ENCODE results near the gene TNFSF8.

TNFSF8 gene

DNA sequence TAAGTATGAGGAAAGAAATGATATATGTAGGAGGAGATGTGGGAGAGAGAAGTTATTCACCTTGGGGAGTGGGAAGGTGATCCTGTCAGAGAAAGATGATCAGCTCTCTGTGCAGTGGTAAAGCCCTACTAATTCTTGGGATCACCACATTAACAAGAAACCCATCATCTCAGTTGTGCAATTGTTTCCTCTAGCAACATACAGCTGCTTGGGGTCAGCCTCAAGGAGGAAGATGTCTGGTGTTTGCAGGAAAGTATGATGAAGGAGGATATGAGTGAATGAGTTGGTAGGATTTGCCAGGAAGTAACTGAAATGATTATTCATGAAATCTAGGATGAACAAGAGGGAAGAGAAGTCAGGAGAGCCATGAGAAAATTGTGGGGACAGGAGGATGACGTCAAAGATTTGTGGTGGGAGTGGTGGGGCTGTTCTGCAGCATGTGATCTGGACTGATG lies 50.1 kb downstream of the TNFSF8 start:
- peaks cover 6% of the 10 kb centered on the region for H3K36me3 Mint-ChIP-seq
- H3K4me3 Mint-ChIP-seq = no peak overlapping the region
- H3K27ac Mint-ChIP-seq = no peak overlapping the region
- H3K27me3 Mint-ChIP-seq = no peaks in the 10 kb centered on the region
- H3K4me1 Mint-ChIP-seq = peaks cover 26% of the 10 kb centered on the region
- peaks cover 11% of the 10 kb centered on the region for H3K9me3 Mint-ChIP-seq

DNA sequence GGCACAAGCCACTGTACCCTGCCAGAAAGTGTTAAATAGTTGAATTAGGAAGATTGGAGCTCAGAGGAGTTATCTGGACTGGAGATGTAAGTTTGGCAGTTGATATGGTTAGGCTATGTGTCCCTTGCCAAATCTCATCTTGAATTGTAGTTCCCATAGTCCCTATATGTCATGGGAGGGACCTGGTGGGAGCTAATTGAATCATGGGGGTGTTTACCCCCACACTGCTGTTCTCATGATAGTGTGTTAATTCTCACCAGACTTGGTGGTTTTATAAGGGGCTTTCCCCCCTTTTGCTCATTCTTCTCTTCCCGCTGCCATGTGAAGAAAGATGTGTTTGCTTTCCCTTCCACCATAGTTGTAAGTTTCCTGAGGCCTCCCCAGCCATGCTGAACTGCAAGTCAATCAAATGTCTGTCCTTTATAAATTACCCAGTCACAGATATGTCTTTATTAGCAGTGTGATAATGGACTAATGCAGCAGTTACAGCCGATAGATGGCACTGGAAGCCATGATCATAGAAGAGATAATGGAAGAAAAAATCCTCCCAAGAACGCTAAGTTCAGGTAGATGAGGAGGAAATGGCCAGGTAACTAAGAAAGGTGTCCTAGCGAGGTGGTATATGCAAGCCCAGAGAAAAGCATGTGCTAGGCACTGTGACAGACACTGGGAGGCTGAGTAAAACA lies 51.4 kb downstream of the TNFSF8 start:
- H3K27me3 Mint-ChIP-seq = no peaks in the 10 kb centered on the region
- no peak overlapping the region for H3K4me3 Mint-ChIP-seq
- no peak overlapping the region for H3K27ac Mint-ChIP-seq
- H3K36me3 Mint-ChIP-seq = peaks cover 10% of the 10 kb centered on the region
- peaks cover 4% of the 10 kb centered on the region for H3K9me3 Mint-ChIP-seq
- H3K4me1 Mint-ChIP-seq = peaks cover 16% of the 10 kb centered on the region

DNA sequence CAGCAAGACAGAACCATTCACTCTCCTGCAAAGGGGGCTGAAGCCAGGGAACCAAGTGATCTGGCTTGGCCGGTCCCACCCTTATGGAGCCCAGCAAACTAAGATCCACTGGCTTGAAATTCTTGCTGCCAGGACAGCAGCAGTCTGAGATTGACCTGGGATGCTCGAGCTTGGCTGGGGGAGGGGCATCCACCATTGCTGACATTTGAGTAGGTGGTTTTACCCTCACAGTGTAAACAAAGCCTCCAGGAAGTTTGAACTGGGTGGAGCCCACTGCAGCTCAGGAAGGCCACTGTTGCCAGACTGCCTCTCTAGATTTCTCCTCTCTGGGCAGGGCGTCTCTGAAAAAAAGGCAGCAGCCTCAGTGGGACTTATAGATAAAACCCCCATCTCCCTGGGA lies 60.5 kb downstream of the TNFSF8 start:
- Mint-ChIP-seq H3K9me3 (peaks cover 14% of the 10 kb centered on the region), H3K4me1 (peaks cover 35% of the 10 kb centered on the region), H3K27me3 (no peaks in the 10 kb centered on the region), H3K36me3 (peaks cover 20% of the 10 kb centered on the region), H3K27ac (no peak overlapping the region), H3K4me3 (peak overlapping the region; percentile 33)

DNA sequence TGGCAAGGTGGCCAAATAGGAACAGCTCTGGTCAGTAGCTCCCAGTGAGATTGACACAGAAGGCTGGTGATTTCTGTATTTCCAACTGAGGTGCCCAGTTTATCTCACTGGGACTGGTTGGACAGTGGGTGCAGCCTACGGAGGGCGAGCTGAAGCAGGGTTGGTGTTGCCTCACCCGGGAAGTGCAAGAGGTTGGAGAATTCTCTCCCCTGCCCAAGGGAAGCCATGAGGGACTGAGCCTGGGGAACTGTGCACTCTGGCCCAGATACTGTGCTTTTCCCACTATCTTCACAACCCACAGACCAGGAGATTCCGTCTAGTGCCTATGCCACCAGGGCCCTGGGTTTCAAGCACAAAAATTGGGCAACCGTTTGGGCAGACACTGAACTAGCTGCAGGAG lies 61.0 kb downstream of the TNFSF8 start:
- H3K4me1 Mint-ChIP-seq = peaks cover 35% of the 10 kb centered on the region
- H3K27ac Mint-ChIP-seq = no peak overlapping the region
- H3K36me3 Mint-ChIP-seq = peaks cover 22% of the 10 kb centered on the region
- H3K9me3 Mint-ChIP-seq = peaks cover 14% of the 10 kb centered on the region
- no peak overlapping the region for H3K4me3 Mint-ChIP-seq
- H3K27me3 Mint-ChIP-seq = no peaks in the 10 kb centered on the region

DNA sequence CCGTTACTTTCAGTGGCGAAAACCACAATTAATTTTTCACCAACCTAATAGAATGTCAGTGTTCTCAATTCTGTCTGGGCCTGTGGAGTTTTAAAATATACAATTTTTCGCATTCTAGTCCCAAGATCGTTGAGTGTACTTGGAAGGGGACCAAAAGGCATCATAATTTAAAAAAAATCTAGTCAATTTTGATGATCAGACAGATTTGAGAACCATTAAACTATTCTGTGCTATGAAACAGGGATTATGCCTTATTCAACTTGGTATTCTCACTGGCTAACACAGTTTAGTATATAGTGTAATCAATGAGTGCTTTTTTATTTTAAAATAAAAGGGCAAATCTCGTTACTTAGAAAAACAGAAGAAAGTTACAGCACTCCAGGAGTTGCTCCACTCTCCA lies 63.1 kb downstream of the TNFSF8 start:
- H3K4me3 Mint-ChIP-seq = no peak overlapping the region
- H3K27ac Mint-ChIP-seq = no peak overlapping the region
- no peaks in the 10 kb centered on the region for H3K27me3 Mint-ChIP-seq
- peaks cover 15% of the 10 kb centered on the region for H3K36me3 Mint-ChIP-seq
- H3K4me1 Mint-ChIP-seq = peaks cover 30% of the 10 kb centered on the region
- H3K9me3 Mint-ChIP-seq = peaks cover 5% of the 10 kb centered on the region

DNA sequence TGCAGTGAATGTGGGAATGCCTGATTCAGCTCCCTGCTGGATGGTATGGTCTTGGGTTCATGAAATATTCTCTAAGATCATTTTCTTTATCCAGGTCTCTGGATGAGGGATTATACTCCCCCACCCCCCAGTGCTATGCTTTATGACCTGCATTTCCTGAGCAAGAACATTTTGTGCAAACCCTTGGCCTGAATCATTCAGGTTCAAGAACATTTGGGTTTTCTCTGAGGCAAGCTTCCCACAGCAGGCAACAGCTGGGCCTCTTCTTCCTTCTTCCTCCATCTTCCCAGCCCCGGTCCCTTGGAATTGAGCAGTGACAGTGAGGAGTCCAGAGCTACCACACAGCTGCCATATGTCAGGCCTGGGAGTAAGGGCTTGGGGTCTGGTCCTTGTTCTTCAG lies 65.9 kb downstream of the TNFSF8 start:
- Mint-ChIP-seq H3K27me3 (no peaks in the 10 kb centered on the region), H3K9me3 (no peaks in the 10 kb centered on the region), H3K4me3 (no peak overlapping the region), H3K27ac (no peak overlapping the region), H3K36me3 (peaks cover 5% of the 10 kb centered on the region), H3K4me1 (peaks cover 11% of the 10 kb centered on the region)

DNA sequence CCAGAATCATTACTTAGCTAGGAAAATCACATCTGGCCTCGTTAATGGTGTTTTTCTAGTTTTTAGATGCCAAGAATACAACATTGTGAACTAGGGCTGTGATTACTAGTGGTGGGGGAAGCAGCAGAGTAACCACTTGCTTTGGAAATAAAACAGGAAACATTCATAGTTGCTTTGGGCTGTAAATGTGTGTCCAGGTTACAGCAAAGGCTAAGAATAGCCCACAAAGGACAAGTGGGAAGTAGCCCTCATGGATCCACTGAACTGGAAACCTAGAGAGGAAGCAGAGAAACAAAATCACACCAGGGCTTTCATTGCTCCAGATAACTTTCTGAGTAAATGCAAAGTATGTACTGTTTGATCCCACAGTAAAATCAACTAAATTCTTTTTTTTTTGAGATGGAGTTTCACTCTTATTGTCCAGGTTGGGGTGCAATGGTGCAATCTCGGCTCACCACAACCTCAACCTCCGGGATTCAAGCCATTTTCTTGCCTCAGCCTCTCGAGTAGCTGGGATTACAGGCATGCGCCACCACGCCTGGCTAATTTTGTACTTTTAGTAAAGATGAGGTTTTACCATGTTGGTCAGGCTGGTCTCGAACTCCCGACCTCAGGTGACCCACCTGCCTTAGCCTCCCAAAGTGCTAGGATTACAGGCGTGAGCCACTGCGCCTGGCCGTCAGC lies 68.3 kb downstream of the TNFSF8 start:
- Mint-ChIP-seq H3K4me1 (no peaks in the 10 kb centered on the region), H3K9me3 (peaks cover 8% of the 10 kb centered on the region), H3K27me3 (no peaks in the 10 kb centered on the region), H3K27ac (no peak overlapping the region), H3K4me3 (no peak overlapping the region), H3K36me3 (peaks cover 2% of the 10 kb centered on the region)

DNA sequence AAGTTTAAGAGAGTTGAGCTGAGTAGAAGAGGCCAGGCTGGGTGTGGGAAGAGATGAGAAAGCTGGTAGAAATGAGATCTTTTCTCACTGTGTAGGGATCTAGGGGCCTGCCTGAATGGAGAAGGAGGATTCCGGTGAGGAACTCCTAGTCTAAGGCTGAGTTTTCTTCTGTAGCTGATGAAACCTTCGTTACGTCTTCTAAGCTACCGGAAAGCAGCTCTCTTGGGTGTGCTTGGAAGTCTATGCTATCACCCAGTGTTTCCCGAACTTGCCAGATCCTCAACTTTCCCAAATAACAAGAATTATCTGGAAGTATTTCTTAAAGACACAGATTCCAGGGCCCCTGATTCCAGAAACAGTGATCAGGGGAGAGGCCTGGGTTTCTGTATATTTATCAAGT lies 69.1 kb downstream of the TNFSF8 start:
- Mint-ChIP-seq H3K4me3 (no peak overlapping the region), H3K27ac (no peak overlapping the region), H3K36me3 (peaks cover 2% of the 10 kb centered on the region), H3K9me3 (peaks cover 8% of the 10 kb centered on the region), H3K27me3 (no peaks in the 10 kb centered on the region), H3K4me1 (no peaks in the 10 kb centered on the region)

DNA sequence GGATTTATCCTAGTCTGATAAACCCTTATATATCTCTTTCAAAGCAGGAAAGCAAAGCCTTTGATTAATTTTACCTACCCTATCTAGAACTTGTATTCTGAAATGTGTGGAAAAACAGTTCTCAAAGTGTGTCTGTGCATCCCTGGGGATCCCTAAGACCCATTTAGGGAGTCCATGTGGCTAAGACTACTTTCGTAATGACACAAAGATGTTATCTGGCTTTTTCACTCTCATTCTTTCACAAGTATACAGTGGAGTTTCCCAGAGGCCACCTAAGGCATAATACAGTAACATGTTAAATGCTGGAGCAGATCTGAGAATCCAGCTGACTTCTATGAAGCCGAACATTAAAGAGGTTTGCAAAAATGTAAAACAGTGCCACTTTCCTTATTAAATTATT lies 70.2 kb downstream of the TNFSF8 start:
- Mint-ChIP-seq H3K4me3 (no peak overlapping the region), H3K4me1 (no peaks in the 10 kb centered on the region), H3K9me3 (peaks cover 8% of the 10 kb centered on the region), H3K27me3 (no peaks in the 10 kb centered on the region), H3K27ac (no peak overlapping the region), H3K36me3 (peaks cover 2% of the 10 kb centered on the region)

DNA sequence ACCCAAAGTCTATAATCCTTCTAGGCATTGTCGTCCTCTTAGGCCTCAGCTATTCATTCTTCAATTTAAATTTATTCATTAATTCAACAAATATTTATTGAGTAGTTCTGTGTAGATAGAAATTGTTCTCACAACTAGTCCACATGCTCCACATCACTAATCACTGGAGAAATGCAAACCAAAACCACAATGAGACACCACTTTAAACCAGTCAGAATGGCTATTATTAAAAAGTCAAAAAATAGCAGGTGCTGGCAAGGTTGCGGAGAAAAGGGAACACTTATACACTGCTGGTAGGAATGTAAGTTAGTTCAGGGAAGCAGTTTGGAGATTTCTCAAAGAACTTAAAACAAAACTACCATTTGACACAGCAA lies 73.5 kb downstream of the TNFSF8 start:
- no peak overlapping the region for H3K27ac Mint-ChIP-seq
- H3K4me3 Mint-ChIP-seq = no peak overlapping the region
- H3K36me3 Mint-ChIP-seq = no peaks in the 10 kb centered on the region
- peaks cover 8% of the 10 kb centered on the region for H3K9me3 Mint-ChIP-seq
- peaks cover 4% of the 10 kb centered on the region for H3K4me1 Mint-ChIP-seq
- H3K27me3 Mint-ChIP-seq = no peaks in the 10 kb centered on the region

DNA sequence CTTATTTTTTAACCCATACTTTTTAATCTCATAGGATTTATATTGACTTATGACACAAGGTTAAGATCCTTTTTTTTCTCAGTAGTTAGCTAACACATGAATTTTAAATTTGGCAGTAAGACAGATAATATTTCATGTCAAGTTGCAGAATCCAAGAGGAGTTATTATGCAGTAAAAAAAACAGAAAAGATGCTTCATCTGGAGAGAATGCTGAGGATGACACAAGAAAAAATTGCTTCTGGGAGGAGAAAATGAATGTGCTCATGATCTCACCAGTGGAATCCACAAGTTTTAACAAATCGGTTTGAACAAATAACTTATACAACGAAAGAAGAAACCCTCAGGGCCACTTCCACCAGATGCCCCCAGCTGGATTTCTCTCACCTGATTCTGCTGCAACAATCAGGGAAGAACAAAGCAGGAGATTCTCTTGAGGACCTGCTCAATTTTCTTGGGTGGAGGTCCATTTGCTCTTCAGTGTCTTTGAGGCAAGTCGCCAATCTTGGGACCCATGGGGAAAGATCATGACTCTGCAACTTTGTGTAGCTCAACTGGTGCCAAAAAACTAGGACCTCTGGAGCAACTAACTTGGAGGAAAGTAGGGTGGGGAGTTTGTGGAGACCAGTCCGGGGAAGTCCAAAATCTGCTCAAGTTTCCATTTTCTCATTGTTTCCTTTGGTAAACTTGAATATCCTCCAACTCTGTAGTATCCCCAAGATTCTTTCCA lies 74.0 kb downstream of the TNFSF8 start:
- peaks cover 6% of the 10 kb centered on the region for H3K4me1 Mint-ChIP-seq
- H3K27ac Mint-ChIP-seq = no peak overlapping the region
- H3K9me3 Mint-ChIP-seq = peaks cover 8% of the 10 kb centered on the region
- no peaks in the 10 kb centered on the region for H3K27me3 Mint-ChIP-seq
- no peak overlapping the region for H3K4me3 Mint-ChIP-seq
- H3K36me3 Mint-ChIP-seq = no peaks in the 10 kb centered on the region

DNA sequence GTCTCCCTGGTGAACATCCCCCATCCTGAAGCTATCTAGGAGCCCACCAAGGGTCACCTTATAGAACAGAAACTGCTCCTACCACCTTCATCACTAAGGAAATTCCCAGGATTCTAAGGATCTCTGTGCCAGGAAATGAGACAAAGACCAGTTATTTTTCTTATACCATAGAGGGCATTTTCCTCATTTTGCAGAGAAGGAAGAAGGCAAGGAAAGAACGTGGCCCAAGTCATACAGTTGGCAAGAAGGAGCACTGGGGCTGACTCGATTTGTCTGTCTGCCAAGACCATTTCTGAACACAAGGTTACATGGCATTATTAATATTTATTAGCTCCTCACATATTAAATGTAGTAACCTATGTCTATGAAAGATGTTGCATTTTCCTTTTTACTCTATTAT lies 74.9 kb downstream of the TNFSF8 start:
- H3K4me1 Mint-ChIP-seq = peaks cover 15% of the 10 kb centered on the region
- H3K27me3 Mint-ChIP-seq = no peaks in the 10 kb centered on the region

DNA sequence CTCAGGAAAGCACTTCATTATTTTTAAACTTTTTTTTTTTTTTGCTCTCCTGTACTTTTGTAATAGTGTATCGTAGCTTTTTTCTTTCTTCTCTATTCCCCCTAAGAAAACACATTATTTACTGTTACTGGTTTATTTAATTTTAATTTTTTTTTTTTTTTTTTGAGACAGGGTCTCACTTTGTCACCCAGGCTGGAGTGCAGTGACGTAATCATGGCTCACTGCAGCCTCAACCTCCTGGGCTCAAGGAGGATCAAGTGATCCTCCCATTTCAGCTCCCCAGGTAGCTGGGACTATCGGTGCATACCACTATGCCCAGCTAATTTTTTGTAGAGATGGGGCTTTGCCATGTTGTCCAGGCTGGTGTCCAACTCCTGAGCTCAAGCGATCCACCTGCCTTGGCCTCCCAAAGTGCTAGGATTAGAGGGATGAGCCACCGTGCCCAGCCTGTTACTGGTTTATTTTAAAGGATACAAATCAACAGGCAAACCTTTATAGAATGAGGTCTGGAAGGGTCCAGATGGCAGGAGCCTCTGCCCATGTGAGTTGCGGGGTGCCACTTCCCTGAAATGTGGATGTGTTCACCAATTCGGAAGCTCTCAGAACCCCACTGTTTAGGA lies 75.5 kb downstream of the TNFSF8 start:
- H3K4me1 Mint-ChIP-seq = peaks cover 20% of the 10 kb centered on the region
- H3K27ac Mint-ChIP-seq = no peak overlapping the region
- H3K27me3 Mint-ChIP-seq = no peaks in the 10 kb centered on the region
- no peak overlapping the region for H3K4me3 Mint-ChIP-seq
- H3K36me3 Mint-ChIP-seq = no peaks in the 10 kb centered on the region
- peaks cover 8% of the 10 kb centered on the region for H3K9me3 Mint-ChIP-seq

More for the DNA sequence above, 74.9 kb downstream of the TNFSF8 start:
- H3K27ac Mint-ChIP-seq = no peak overlapping the region
- H3K36me3 Mint-ChIP-seq = no peaks in the 10 kb centered on the region
- peaks cover 8% of the 10 kb centered on the region for H3K9me3 Mint-ChIP-seq
- H3K4me3 Mint-ChIP-seq = no peak overlapping the region

DNA sequence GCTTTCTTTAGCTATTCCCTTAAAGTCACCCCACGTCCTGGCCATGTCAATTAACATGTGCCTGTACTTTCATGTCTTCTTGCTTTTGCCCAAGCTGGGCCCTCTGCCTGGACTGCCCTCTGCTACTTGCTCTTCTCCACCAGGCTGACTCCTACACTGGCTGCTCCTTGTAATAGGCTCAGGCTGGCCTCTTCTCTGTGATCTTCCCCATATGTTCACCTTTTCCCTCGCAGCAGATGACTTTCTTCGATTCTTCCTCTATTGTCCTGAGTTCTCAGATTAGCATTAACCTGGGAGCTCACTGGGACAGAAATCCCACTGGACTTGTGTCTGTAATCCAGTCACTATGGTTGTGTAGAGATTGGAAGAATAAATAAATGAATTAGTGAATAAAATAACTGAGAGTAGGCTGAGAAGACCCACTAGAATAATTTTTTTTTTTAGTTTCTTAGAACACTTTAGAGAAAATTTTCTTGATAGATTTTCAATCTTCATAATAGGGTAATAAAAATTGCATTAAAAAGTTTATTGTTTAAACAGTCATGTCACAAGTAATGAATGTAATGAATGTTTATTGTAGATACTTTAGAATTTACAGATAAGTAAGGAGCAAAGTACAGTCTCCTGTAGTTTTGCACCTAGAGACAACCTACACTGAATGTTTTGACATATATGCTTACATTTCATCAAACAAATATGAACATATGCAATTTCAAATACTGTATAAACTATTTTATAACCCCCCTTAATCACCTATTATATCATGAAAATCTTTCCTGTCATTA lies 77.1 kb downstream of the TNFSF8 start:
- H3K4me3 Mint-ChIP-seq = peak overlapping the region; percentile 11
- H3K4me1 Mint-ChIP-seq = peaks cover 20% of the 10 kb centered on the region
- H3K36me3 Mint-ChIP-seq = no peaks in the 10 kb centered on the region
- peak overlapping the region; percentile 10 for H3K27ac Mint-ChIP-seq
- no peaks in the 10 kb centered on the region for H3K9me3 Mint-ChIP-seq
- no peaks in the 10 kb centered on the region for H3K27me3 Mint-ChIP-seq

DNA sequence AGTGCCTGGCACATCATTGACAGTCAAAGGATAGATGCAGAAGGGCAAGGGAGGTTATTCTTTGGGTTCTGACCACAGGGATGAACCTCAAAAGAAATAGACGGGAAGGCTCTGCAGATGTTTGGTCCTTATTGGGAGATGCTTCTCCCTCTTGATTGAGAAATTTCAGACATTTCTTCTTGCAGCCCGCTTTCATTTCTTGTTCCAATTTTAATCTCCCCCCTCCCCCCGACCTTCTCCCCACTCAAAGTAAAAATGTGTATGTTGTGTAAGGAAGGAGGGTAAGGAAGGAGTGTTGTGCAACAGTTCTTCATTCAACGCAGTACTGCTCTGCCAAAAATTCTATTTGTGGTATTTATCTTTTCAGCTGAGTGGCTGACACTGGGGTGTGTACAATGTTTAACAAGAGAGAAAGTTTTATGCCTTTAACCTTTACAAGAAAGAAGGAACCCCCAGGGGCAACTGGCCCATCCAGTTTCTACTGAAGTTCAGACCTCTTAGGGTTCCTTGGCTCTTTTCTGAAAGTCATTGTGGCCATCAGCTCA lies 78.3 kb downstream of the TNFSF8 start:
- H3K36me3 Mint-ChIP-seq = no peaks in the 10 kb centered on the region
- no peaks in the 10 kb centered on the region for H3K27me3 Mint-ChIP-seq
- no peak overlapping the region for H3K27ac Mint-ChIP-seq
- H3K4me1 Mint-ChIP-seq = peaks cover 20% of the 10 kb centered on the region
- H3K4me3 Mint-ChIP-seq = no peak overlapping the region
- H3K9me3 Mint-ChIP-seq = no peaks in the 10 kb centered on the region
